ENCODE measurements around the gene ITPRID1. TPM values are rescaled to one million over a fixed set of nuclear protein-coding genes. Genes with fewer than 3 reads are reported as not detected.
A peak's percentile ranks its signal among the peaks of the same experiment; 100 is the strongest.
"Not testable (repeated sequence)": the region's sequence is repeated elsewhere in the genome, so short reads cannot be mapped to it uniquely, and the experiment has no call there.

ITPRID1 gene
- not detected in 2 replicates for polyA plus RNA-seq (2011; rRNA removed)
- polyA minus RNA-seq (2011; rRNA and poly(A)+ RNA removed): not detected in 2 replicates

DNA sequence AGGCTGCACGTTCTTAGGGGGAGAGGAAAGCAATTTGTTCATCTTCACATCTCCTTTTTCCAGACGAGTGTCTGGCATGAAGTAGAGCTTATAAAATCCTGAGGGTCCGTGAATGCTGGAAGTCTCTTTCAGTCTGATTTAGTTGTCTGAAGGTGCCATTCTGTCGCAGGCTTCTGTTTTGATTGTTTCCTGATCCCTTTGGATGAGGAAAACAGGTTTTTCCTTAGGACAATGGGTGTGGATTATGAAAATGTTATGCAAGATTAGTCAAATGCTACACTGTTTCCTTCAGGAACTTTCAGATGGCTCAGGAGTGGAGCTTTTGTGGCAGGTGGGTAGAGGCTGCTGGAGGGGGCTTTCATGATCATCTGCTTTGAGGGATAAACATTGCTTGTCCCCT is at the start of gene ITPRID1:
Gene ITPRID1, plus strand, starts transcription at position 301 of the 400 bp plus-strand sequence. CDS start 38,935 bp downstream, outside the sequence.
- CTCF ChIA-PET: no interaction called here
- Histone ChIP-seq H3K27me3 (ENCODE audit: control insufficient read depth, insufficient read depth, low read length) (no peaks in the 10 kb centered on the region), H3K9me3 (ENCODE audit: control insufficient read depth, insufficient read depth, low read length) (peaks cover 7% of the 10 kb centered on the region), H3K27ac (ENCODE audit: low read depth, low read length) (no peak within 1 kb of the TSS), H3K4me3 (ENCODE audit: low read depth, low read length) (no peak within 1 kb of the TSS)
- POLR2A ChIA-PET: no interaction called here
- TF ChIP-seq, protein P1, sequence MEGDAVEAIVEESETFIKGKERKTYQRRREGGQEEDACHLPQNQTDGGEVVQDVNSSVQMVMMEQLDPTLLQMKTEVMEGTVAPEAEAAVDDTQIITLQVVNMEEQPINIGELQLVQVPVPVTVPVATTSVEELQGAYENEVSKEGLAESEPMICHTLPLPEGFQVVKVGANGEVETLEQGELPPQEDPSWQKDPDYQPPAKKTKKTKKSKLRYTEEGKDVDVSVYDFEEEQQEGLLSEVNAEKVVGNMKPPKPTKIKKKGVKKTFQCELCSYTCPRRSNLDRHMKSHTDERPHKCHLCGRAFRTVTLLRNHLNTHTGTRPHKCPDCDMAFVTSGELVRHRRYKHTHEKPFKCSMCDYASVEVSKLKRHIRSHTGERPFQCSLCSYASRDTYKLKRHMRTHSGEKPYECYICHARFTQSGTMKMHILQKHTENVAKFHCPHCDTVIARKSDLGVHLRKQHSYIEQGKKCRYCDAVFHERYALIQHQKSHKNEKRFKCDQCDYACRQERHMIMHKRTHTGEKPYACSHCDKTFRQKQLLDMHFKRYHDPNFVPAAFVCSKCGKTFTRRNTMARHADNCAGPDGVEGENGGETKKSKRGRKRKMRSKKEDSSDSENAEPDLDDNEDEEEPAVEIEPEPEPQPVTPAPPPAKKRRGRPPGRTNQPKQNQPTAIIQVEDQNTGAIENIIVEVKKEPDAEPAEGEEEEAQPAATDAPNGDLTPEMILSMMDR (IDR thresholded peaks at IDR 0.05; ENCODE audit: low read depth, low read length): no peak
- no peak for DNase-seq (ENCODE audit: low read depth, low spot score)

DNA sequence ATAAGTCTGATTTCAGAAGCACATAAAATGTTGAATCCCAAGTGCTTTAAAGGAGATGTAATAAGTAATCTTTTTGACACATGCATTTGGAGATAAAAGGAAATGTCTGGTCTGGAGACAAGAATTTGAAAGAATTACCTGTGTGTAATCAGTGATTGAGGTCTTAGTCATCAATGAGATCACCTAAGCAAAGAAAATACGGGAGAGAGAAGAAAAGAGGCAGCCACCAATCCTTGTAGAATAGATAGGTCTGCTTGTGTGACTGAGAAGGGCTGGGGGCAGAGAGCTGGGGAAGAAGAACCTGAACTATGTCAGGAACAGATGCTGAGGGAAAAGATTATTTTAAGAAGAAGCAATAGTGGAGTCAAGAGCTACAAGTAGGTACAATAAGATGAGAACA is 49.3 kb upstream of the ITPRID1 start:
- Histone ChIP-seq H3K9me3 (ENCODE audit: control insufficient read depth, insufficient read depth, low read length) (no peaks in the 10 kb centered on the region), H3K27ac (ENCODE audit: low read depth, low read length) (no peak overlapping the region), H3K27me3 (ENCODE audit: control insufficient read depth, insufficient read depth, low read length) (no peaks in the 10 kb centered on the region), H3K4me3 (ENCODE audit: low read depth, low read length) (no peak overlapping the region)
- TF ChIP-seq, protein P1 (IDR thresholded peaks at IDR 0.05; ENCODE audit: low read depth, low read length): no peak
- POLR2A ChIA-PET: no interaction called here
- no peak for DNase-seq (ENCODE audit: low read depth, low spot score)
- CTCF ChIA-PET: no interaction called here

DNA sequence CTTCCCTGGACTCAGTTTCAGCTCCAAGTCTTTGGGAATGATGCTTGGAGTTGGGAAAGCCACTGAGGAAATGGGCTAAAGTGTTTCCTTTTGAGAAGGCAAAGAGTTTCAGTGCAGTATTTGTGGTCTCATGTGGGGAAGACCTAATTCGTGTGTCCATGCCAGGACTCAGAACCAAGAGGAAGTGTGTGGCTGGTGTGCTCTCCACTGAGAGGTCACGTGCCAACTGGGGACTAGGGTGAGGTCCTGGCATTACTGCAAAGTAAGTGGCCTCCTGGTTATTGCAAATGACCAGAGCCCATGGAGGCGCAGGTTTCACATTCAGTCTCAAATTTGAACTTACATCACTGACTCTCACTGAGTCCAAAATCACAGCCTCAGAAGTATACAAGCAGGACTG is 48.6 kb upstream of the ITPRID1 start:
- TF ChIP-seq, protein P1 (IDR thresholded peaks at IDR 0.05; ENCODE audit: low read depth, low read length): no peak
- ChIA-PET CTCF (interaction anchor here (1.9 kb wide), 1 partner anchor 22 kb away, joined by 10 read pairs; no protein-coding TSS in a partner anchor), POLR2A (no interaction called here)
- no peak for DNase-seq (ENCODE audit: low read depth, low spot score)
- Histone ChIP-seq H3K27me3 (ENCODE audit: control insufficient read depth, insufficient read depth, low read length) (no peaks in the 10 kb centered on the region), H3K4me3 (ENCODE audit: low read depth, low read length) (no peak overlapping the region), H3K27ac (ENCODE audit: low read depth, low read length) (peak overlapping the region; percentile 11), H3K9me3 (ENCODE audit: control insufficient read depth, insufficient read depth, low read length) (no peaks in the 10 kb centered on the region)

DNA sequence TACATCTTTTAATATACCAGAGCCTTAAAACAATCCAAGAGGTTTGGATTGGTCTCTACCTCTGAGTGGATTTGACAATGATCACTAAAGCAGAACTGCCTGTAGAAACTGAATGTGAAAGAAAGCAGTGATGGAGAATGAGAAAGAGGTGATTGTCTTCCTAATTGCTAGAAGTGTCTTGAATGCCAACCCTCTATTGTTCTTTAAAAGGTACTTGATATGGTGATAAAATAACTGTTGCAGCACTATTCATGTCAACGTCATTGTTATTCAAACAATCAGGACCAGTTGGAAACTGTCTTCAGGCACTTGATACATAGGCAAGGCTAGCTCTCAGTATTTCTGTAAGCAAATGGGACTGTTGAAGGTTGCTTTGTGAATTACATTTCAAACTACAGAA is 47.9 kb upstream of the ITPRID1 start:
- POLR2A ChIA-PET: no interaction called here
- CTCF ChIA-PET: interaction anchor here (1.9 kb wide), 1 partner anchor 22 kb away, joined by 10 read pairs; no protein-coding TSS in a partner anchor
- TF ChIP-seq, protein P1 (IDR thresholded peaks at IDR 0.05; ENCODE audit: low read depth, low read length): no peak
- H3K27me3 ChIP-seq (ENCODE audit: control insufficient read depth, insufficient read depth, low read length): no peaks in the 10 kb centered on the region
- H3K9me3 ChIP-seq (ENCODE audit: control insufficient read depth, insufficient read depth, low read length): no peaks in the 10 kb centered on the region
- no peak for DNase-seq (ENCODE audit: low read depth, low spot score)
- H3K27ac ChIP-seq (ENCODE audit: low read depth, low read length): no peak overlapping the region
- no peak overlapping the region for H3K4me3 ChIP-seq (ENCODE audit: low read depth, low read length)

DNA sequence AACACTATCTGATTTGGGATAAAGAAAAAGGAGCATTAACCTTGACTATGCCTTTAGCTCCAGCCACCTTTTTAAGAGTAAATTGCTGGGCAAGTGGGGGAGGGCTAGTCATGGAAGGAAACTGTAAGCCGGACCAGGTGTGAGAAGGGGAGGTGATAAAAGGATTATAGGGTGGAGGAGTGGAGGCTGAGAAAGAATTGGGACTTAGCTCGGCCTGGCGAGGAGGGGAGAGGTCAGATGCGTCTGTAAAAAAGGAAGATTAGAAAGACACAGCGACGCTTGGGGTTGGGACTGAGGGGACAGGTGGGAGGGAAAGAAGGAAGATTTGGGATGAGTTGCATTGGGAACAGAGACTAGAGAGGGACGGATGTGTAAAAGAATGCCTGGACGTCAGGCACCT is 43.0 kb upstream of the ITPRID1 start:
- DNase-seq (ENCODE audit: low read depth, low spot score); H3K9me3 ChIP-seq (ENCODE audit: control insufficient read depth, insufficient read depth, low read length); CTCF ChIA-PET; H3K27me3 ChIP-seq (ENCODE audit: control insufficient read depth, insufficient read depth, low read length); H3K27ac ChIP-seq (ENCODE audit: low read depth, low read length); H3K4me3 ChIP-seq (ENCODE audit: low read depth, low read length); POLR2A ChIA-PET: not testable (repeated sequence)

DNA sequence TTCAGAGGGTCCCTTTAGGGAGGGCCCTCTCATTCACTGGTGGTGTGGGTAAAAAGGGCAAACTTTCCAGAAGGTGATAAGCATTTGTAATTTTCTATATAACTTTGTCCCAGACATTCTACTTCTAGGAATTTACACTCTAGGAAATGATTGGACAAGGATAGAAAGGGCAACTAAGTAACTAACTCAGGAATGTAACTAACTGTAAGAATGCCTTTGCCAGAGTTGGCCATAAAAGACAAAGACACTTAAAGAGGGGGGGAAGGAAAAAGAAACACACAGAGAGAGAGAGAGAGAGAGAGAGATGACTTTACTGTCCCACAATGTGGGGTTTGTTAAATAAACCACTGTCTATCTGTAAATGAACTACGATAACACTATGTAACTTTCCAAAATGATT is 38.5 kb upstream of the ITPRID1 start:
- Histone ChIP-seq H3K27ac (ENCODE audit: low read depth, low read length) (no peak overlapping the region), H3K9me3 (ENCODE audit: control insufficient read depth, insufficient read depth, low read length) (no peaks in the 10 kb centered on the region; the same call in 1 of the 2 replicates), H3K4me3 (ENCODE audit: low read depth, low read length) (no peak overlapping the region), H3K27me3 (ENCODE audit: control insufficient read depth, insufficient read depth, low read length) (no peaks in the 10 kb centered on the region)
- POLR2A ChIA-PET: no interaction called here
- CTCF ChIA-PET: no interaction called here
- DNase-seq (ENCODE audit: low read depth, low spot score): no peak
- TF ChIP-seq, protein P1 (IDR thresholded peaks at IDR 0.05; ENCODE audit: low read depth, low read length): no peak

All from AG04450 (cell line).